OCI-LY3 (cell line): ENCODE measurements around the gene PLD3.

ENCODE experiments used
- EZH2phosphoT487 ChIP-seq: fragments of 200-600 bp; shearing (Covaris generic); IDR thresholded peaks from 2 replicates; pipeline ENCODE4 v1.6.1; 2018; ENCODE audit warnings: antibody characterized with exemption, mixed run types, low read depth
- TF ChIP-seq, protein P1 (sequence below): fragments of 200-600, 300-600 bp; sonication (generic); IDR thresholded peaks from 2 replicates; pipeline ENCODE4 v1.5.1; 2014; ENCODE audit warnings: antibody characterized with exemption, low read length, low read depth

DNA sequence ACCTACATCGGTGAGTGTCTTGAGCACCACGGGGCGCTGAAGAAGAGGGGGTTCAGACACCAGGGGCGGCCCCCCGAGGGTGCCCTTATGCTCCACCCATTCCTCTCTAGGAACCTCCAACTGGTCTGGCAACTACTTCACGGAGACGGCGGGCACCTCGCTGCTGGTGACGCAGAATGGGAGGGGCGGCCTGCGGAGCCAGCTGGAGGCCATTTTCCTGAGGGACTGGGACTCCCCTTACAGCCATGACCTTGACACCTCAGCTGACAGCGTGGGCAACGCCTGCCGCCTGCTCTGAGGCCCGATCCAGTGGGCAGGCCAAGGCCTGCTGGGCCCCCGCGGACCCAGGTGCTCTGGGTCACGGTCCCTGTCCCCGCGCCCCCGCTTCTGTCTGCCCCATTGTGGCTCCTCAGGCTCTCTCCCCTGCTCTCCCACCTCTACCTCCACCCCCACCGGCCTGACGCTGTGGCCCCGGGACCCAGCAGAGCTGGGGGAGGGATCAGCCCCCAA, 29.4 kb downstream of the PLD3 start:
- TF ChIP-seq, protein P1, sequence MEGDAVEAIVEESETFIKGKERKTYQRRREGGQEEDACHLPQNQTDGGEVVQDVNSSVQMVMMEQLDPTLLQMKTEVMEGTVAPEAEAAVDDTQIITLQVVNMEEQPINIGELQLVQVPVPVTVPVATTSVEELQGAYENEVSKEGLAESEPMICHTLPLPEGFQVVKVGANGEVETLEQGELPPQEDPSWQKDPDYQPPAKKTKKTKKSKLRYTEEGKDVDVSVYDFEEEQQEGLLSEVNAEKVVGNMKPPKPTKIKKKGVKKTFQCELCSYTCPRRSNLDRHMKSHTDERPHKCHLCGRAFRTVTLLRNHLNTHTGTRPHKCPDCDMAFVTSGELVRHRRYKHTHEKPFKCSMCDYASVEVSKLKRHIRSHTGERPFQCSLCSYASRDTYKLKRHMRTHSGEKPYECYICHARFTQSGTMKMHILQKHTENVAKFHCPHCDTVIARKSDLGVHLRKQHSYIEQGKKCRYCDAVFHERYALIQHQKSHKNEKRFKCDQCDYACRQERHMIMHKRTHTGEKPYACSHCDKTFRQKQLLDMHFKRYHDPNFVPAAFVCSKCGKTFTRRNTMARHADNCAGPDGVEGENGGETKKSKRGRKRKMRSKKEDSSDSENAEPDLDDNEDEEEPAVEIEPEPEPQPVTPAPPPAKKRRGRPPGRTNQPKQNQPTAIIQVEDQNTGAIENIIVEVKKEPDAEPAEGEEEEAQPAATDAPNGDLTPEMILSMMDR: no peak
- no peak for TF ChIP-seq EZH2phosphoT487
